Endothelial cell of umbilical vein (primary cell): Measurements from ENCODE around the gene IL9.

ENCODE experiments used
- EZH2 ChIP-seq: IDR thresholded peaks from 2 replicates; pipeline ENCODE4 v1.6.1; 2012; ENCODE audit warnings: borderline replicate concordance, low read depth, mild to moderate bottlenecking, moderate library complexity, low read length, inconsistent platforms; ENCODE audit not compliant: severe bottlenecking
- FOS ChIP-seq: IDR thresholded peaks from 2 replicates; pipeline ENCODE4 v1.6.1; 2011; ENCODE audit warnings: mild to moderate bottlenecking, low read length, moderate library complexity, borderline replicate concordance; ENCODE audit not compliant: insufficient read depth
- GATA2 ChIP-seq: IDR thresholded peaks from 2 replicates; pipeline ENCODE4 v1.7.0; 2011; ENCODE audit warnings: low read depth, mild to moderate bottlenecking, moderate library complexity, mixed read lengths, low read length; ENCODE audit not compliant: insufficient read length, insufficient read depth
- MYC ChIP-seq: IDR thresholded peaks from one replicate; pipeline ENCODE4 v1.6.1; 2011; ENCODE audit warnings: mild to moderate bottlenecking, low read depth, low read length
- POLR2A ChIP-seq: IDR thresholded peaks from 2 replicates; pipeline ENCODE4 v1.6.1; 2012; ENCODE audit warnings: low read depth, mild to moderate bottlenecking, control low read depth, low read length
- POLR2AphosphoS5 ChIP-seq: IDR thresholded peaks from 2 replicates; pipeline ENCODE4 v1.6.1; 2012; ENCODE audit warnings: low read depth, mild to moderate bottlenecking, control low read depth, low read length, moderate library complexity; ENCODE audit not compliant: insufficient read depth
- TF ChIP-seq, protein P1 (sequence below), 2 donors: IDR thresholded peaks; 1 replicate in 1 of 2; 2 replicates in 1 of 2; pipeline ENCODE4 v1.5.1; 2011; ENCODE audit warnings: low read length in 2 of 2, mild to moderate bottlenecking in 2 of 2, moderate library complexity in 2 of 2, control low read depth in 1 of 2, inconsistent platforms in 1 of 2, low read depth in 1 of 2; ENCODE audit not compliant: insufficient read depth in 1 of 2; ENCODE audit errors: extremely low read depth in 1 of 2
- TF ChIP-seq, protein P2 (sequence below): IDR thresholded peaks from 2 replicates; pipeline ENCODE4 v1.6.1; 2011; ENCODE audit not compliant: insufficient read depth, insufficient read length

DNA sequence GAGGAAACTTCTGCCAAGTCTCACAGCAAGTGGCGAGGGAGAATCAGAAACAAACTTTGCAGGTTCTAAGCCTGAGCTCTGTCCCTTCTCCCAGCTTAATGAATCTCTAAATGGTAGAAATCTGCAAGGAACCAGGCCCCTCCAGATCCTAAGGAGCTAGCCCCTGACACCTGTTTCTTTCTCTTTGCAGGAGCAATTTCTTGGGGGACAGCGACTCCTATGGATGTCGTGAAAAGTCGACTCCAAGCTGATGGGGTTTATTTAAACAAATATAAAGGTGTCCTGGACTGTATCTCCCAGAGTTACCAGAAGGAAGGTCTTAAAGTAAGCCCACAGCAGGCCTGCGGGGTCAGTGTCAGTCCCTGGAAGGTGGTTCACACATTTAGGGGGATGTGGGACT lies 21.8 kb downstream of the IL9 start:
- TF ChIP-seq GATA2 (no peak), POLR2A (no peak), FOS (no peak), MYC (no peak), POLR2AphosphoS5 (no peak), EZH2 (no peak)
- TF ChIP-seq, protein P1, sequence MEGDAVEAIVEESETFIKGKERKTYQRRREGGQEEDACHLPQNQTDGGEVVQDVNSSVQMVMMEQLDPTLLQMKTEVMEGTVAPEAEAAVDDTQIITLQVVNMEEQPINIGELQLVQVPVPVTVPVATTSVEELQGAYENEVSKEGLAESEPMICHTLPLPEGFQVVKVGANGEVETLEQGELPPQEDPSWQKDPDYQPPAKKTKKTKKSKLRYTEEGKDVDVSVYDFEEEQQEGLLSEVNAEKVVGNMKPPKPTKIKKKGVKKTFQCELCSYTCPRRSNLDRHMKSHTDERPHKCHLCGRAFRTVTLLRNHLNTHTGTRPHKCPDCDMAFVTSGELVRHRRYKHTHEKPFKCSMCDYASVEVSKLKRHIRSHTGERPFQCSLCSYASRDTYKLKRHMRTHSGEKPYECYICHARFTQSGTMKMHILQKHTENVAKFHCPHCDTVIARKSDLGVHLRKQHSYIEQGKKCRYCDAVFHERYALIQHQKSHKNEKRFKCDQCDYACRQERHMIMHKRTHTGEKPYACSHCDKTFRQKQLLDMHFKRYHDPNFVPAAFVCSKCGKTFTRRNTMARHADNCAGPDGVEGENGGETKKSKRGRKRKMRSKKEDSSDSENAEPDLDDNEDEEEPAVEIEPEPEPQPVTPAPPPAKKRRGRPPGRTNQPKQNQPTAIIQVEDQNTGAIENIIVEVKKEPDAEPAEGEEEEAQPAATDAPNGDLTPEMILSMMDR (IDR thresholded peaks at IDR 0.05; ENCODE audit: extremely low read depth in 1 of 2, insufficient read depth in 1 of 2, low read depth in 1 of 2, low read length in 2 of 2): no peak
- TF ChIP-seq, protein P2, sequence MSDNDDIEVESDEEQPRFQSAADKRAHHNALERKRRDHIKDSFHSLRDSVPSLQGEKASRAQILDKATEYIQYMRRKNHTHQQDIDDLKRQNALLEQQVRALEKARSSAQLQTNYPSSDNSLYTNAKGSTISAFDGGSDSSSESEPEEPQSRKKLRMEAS: no peak
